SIG-M5 (cell line): ENCODE results near the gene FCRL3.

Experiments
- DNase-seq: peaks from one replicate; lab custom pipeline; 2025; lab: John Stamatoyannopoulos, UW

FCRL3 gene

DNA sequence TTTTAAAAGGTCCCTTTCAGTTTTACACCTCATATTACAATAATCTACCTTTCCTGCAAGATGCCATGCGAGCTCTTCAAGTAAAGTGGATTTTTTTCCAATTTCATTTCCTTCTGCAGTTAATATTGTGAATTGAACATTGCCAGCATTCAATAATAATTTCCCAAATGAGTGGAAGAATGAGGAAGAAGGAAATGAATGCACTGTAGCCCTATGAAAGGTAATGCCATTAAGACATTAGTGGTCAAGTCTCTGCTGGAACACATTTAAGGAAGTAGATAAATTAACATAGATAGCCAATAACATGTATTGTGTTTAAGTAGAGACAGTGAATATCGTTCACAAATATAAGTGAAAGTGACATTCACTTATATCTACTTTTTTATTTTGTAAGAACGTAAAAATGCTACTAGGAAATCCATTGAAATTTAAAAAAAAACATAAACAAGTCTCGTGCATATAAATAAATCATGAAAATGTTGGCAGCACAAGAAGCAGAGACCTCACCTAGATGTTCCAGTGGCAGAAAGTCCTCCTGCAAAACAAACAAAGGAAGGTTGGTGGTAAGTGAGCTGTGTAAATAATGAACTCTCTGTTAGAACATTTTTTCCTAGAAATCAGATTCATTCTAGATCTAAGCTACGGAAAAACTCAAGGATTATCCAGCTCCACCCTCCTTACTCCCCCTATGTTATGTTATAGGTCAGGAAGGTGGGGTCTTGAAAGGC is 17.7 kb downstream of the FCRL3 start:
- DNase-seq = no peak

DNA sequence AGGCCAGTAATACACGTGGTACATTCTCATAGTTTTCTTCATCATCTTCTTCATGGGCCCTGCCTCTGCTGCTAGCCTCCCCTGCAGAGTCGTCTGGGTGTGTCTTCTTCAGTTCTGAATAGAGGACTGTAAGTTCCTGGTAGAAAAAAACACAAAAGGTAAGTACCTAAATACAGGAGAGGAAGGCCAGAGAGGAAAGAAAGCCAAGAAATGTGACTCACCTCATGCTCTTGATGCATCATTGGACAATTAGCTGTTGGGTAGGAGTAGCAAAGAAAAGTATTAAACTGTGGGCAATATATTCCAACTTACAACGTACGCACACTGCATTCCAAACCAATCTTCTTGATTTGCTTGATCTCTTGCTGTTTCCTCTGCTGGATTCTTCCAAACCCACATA is 21.8 kb downstream of the FCRL3 start:
- no peak for DNase-seq

DNA sequence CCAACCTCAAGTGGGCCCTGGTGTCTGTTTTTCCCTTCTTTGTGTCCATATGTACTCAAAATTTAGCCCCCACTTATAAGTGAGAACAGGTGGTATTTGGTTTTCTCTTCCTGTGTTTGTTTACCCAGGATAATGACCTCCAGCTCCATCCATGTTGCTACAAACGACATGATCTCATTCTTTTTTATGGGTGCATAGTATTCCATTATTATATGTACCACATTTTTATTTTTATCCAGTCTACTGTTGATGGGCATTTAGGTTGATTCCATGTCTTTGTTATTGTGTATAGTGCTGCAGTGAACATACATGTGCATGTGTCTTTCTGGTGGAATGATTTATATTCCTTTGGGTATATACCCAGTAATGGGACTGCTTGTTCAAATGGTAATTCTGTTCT is 27.6 kb downstream of the FCRL3 start:
- DNase-seq = no peak

DNA sequence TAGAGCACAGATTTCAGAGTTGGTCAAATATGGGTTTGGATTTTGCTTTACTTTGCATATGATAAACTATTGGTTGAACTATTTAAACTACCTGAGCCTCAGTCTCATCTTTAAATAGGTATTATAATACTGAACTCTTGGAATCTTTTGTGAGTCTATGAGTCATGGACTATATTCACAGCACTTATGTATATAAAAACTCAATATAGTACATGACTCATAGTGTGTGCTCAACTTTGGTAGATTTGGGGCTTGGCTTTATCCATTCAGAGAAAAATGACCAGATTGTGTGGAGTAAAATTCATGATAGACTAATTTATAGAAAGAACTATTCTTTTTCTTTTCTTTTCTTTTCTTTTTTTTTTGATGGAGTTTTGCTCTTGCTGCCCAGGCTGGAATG is 28.7 kb downstream of the FCRL3 start:
- DNase-seq = no peak

DNA sequence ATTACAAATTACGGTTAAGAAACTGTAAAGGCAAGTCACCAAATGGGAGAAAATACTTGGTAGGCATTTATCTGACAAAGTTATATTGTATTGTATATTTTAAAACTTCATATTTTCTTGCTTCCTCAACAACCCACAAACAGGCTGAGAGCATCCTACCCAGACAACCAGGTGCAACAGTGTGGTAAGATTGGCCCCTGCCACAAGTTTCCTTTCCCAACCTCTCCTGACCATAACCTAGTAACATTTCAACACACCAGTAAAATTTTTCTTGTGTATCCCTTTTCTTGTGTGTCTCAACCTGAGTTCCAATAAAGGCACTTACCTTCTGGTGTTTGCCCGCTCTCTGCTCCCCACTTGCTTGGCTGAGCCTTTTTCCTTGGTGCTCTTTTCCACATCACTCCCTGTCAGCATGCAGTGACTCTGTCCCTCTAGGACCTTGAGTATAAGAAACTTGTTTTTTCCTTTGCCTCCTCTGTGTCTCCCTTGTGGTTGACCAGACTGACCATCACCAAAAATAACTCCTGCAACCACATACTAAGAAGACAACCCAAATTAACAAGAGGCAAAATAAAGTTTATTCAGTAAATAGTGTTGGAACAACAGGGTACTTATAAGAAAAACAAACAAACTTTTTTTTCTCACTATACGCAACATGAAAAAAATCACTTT is 40.9 kb downstream of the FCRL3 start:
- DNase-seq = no peak

DNA sequence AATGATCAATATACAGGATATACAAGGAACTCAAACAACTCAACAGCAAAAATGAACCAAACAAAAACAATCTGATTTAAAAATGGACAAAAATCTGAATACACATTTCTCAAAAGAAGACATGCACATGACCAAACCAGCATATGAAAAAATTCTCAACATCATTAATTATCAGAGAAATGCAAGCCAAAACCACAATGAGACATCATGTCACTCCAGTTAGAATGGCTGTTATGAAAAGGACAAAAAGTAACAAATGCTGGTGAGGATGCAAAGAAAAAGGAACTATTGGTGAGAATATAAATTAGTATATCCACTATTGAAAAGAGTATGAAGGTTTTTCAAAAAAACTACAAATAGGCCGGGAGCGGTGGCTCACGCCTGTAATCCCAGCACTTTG is 42.0 kb downstream of the FCRL3 start:
- DNase-seq = no peak

DNA sequence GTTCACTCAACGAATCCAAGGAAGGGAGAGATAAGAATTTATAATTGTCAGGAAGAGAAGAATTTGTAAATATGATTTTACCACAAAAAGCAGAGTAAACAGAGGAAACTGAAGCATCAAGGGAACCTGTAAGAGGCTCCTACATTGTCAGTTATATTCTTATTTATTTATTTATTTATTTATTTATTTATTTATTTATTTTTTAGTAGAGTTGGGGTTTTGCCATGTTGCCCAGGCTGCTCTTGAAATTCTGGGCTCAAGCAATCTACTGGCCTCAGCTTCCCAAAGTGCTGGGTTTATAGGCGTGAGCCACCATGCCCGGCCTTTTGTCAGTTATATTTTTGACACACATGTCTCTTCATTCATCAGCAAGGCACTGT is 47.1 kb downstream of the FCRL3 start:
- DNase-seq = no peak

DNA sequence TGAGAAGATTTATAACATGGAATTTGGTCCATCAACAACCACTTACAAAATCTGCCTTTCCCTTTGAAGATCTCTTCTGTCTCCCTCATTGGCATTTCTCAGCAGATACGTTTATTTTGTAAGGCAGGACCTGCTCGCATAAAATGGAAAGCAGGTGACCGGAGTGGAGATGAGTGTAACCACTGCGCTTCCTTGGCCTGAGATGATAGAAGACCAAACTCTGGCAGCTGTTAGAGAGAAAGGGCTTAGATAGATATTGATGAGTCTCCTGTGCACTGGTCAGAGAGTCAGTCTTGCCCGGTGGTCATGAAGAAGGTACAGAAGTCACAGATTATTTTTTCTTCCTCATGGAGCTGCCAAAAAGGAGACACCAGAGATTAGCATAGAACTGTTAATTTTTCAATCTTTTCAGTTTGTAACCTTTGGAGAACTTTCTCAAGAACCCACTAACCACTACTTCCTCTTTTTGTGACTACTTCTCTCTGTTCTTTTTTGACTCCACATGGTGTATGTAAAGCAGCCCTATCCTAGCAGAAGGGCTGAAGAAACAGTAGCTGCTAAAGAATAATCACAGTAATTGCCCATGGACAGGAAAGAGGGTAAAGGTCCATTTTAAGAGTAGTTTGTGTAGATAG is 47.6 kb downstream of the FCRL3 start:
- DNase-seq = peak; percentile 97

DNA sequence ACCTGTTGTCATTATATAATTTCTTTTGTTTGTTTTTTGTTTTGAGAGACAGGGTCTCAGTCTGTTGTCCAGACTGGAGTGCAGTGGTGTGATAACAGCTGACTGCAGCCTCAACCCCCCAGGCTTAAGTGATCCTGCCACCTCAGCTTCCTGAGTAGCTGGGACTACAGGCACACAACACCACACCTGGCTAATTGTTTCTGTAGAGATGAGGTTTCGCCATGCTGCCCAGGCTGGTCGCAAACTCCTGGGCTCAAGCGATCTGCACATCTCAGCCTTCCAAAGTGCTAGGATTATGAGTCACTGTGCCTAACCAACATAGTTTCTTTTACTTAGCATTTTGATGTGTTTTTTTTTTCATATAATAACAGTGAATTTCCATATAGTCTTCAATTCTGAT is 52.3 kb downstream of the FCRL3 start:
- DNase-seq = no peak

DNA sequence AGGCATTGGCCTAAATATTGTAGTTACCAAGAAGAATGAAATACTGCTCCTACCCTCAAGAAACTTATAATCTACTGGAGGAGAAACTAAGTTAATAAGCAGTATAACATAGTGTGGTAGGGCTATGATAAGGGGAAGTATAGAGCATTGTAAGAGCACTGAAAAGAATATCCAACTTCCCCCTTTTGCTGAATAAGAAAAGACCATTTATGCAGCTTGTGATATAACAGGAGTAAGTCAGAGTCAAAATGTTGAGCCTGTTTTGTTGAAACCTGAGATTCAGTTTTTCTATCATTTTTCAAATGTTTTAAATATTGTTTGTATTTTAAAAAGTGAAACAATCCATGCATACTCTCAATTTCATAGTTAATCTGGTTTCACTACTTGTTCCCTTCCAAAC is 54.4 kb downstream of the FCRL3 start:
- DNase-seq = no peak

DNA sequence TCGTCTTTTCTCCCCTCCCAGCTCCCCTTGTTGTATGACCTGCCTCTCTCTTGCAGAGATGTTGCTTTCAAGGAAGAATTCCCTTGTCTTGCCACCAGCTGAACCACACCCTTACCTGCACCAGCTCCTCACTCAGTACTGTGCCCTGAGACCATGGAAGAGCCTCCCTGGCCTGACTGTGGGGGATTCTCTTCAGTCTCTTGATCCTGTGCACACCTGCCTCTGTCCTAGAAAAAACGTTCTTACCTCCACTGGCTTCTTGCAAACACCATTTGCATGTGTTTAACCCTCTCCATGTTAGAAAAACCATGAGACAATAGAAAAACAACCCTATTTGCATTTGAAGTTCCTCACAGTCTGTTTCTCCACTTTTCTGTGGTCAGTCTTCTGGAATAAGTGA is 59.4 kb downstream of the FCRL3 start:
- DNase-seq = no peak

DNA sequence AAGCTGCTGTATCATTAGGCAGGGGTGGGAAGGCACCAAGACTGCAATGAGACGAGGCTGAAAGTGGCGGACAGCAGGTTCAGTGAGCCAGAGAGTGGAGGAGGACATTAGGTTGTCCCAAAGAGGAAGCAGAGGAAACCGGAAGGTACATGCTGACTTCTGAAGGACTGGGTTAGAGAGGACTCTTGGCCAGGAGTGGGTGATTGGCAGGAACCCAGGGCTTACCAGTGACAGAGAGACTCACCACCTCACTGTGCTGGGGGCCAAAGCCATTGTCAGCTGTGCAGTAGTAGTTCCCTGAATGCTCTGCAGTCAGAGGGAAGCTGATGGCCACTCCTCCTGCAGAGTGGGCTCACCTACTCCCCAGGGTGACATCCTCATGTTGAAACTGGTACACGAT is 60.8 kb downstream of the FCRL3 start:
- no peak for DNase-seq

DNA sequence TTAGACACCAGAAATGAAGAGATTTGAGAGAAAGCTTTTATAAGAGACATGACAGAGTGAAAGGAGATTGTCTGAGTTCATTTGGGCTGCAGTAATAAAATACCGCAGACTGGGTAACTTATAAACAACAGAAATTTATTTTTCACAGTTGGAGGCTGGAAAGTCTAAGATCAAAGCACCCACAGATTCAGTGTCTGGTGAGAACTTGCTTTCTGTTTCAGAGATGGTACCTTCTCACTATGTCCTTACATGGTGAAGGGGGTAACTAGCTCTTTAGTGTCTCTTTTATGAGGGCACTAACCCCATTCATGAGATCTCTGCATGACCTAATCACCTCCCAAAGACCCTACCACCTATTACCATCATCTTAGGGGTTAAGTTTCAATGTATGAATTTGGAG is 71.8 kb downstream of the FCRL3 start:
- DNase-seq = no peak
